Measurements from ENCODE around the gene KCNH3.
"Not testable (repeated sequence)": the region's sequence is repeated elsewhere in the genome, so short reads cannot be mapped to it uniquely, and the experiment has no call there.

The KCNH3 gene

DNA sequence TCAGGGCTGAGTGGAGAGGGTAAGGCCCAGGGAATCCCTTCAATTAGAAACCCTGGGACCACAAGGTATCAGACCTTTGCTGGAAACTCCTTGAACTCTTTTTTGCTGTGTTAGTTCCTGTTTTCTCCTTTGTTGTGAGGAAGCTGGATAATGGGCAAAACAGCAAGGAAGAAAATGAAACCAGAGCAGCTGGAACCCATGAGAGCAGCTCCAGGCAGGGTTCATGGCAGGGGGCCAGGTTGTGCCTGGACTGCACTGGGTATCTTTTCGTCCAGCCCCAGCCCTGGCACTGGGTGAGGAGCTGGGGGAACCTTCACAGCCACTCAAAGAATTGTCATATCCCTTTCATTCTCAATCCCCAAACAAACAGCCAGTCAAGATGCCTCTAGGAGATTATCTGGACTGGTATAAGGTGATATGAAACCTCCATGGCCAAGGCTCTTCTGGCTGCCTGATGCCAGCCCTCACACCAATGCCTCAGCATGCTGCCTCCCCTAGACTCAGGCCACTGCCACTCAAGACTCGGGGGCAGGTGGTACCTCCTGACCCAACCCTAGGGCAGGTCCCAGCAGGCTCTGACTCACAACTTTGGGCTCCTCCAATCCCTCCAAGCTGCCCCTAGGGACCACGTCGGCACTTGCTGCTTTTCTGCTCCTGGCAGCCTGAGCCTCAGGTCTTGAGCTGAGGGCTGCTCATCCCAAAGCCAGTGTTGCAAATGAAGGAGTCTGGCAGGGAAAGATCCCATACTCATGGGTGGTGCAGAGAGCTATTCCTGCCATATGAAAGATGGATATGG, 50.1 kb downstream of the KCNH3 start:
- peak; percentile 35 for DNase-seq

DNA sequence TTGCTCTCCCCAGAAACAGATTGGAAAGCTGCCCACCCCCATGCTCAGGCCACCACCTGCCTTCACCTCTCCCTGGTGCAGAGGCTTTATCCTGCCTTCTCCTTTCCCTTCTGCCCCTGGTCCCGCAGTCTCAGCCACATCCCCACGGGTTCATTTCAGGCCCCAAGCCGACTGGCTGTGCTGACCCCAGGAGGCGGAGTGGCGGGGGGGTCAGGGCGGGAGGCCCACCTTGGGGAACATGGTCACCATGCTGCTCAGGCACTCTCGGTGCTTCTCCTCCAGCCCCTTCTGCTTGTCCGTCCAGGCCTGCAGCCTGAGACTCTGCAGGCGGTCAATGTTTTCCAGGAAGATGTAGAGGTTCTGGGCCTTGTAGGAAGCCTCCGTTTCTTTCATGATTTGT, 59.7 kb downstream of the KCNH3 start:
- DNase-seq, result no peak

DNA sequence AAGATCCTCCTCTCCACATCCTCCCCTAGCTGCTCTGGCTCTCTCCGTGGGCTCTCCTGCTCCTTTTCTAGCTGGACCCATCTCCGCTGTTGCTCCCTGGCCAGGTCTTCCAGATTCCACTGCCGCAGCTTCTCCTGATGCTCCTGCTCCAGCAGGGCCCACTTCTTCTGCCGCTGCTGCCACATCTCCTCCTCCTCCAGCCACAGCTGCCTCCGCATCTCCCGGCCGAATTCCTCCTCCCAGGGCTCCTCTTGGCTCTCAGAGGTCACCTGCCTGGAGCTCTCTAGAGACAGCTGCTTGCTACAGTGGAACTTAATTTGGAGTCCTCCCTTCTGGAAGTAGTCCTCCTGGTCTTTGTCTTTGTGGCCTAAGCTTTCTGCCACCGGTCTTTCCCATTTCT, 61.1 kb downstream of the KCNH3 start:
- no peak for DNase-seq

DNA sequence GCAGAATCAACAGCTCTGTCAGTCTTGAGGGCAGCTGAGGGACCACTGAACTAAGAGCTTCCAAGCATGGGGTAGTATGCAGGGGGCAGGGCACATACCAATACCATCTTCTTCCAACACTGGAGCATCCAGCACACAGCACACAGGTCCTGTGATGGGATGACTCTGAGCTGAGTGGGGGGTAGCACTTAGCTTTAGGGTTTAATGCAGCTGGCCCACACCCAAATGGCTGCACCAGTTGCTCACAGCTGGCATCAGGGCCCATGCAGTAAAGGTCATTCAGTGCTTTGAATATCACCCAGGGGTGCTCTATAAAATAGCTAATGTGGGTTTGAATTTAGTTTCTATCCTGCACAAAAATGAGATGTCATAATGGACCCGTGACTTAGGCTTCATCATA, 64.9 kb downstream of the KCNH3 start:
- no peak for DNase-seq

DNA sequence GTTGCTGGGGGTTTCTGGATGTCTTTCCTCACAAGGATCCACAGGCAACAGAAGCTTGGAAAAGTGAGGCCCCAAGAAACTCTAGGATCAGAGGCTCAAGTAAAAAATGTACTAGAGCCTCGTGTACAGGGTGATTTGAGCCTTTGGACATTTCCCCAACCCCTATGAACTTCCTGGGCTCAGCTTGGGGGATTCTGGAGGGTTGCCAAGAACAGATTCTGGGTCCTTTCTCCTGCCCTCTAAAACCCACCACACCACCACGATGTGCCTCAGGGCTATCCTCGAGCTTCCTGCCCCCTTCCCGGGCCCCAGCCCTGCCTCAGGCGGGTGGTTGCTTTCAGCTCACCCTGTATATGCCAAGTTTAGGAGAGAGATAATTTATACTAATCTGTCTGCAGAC, 66.0 kb downstream of the KCNH3 start:
- no peak for DNase-seq

DNA sequence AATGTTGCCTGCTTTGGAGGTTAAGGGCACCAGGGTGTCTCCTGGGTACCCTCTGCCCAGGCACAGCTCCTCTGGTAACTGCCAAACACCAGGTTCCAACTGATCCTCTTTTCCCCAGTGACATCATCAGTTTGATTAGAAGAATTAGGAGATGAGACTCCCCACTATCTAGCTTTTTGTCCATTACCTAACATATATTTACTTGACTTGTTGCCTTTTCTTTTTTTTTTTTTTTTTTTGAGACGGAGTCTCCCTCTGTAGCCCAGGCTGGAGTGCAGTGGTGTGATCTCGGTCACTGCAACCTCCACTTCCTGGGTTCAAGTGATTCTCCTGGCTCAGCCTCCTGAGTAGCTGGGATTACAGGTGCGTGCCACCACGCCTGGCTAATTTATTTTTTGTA, 66.7 kb downstream of the KCNH3 start, which contains the start of gene FAM186B:
FAM186B (minus strand) TSS at position 101 of the 400 bp plus-strand sequence. CDS start 162 bp downstream, outside the sequence.
- DNase-seq, result not testable (repeated sequence)

Data from NCI-H69 (cell line).